Hepatocyte (in vitro differentiated cells): ENCODE results near the gene SLC17A8. TPM values are rescaled to one million over a fixed set of nuclear protein-coding genes. Genes with fewer than 3 reads are reported as not detected.
"Not testable (repeated sequence)": the region's sequence is repeated elsewhere in the genome, so short reads cannot be mapped to it uniquely, and the experiment has no call there.

Experiments used
- DNase-seq: peaks from one replicate; pipeline ENCODE4 v3.0.0-alpha.2; 2016; ENCODE audit warnings: low spot score
- H2AFZ ChIP-seq: fragments of 200-600 bp; sonication (generic); 2 replicates; pipeline ENCODE4 v1.6.0; 2016; ENCODE audit warnings: antibody characterized with exemption, mild to moderate bottlenecking
- H3K27ac ChIP-seq: fragments of 200-600 bp; sonication (generic); 2 replicates; pipeline ENCODE4 v1.5.1; 2016; ENCODE audit warnings: mild to moderate bottlenecking
- H3K27me3 ChIP-seq: fragments of 200-600 bp; sonication (generic); 2 replicates; pipeline ENCODE4 v1.6.1; 2016
- H3K36me3 ChIP-seq: fragments of 200-600 bp; sonication (generic); replicated peaks from 2 replicates; pipeline ENCODE4 v1.5.1; 2016; ENCODE audit warnings: low read depth; ENCODE audit not compliant: insufficient read depth
- H3K4me1 ChIP-seq: fragments of 200-600 bp; sonication (generic); 2 replicates; pipeline ENCODE4 v1.5.1; 2016; ENCODE audit warnings: mild to moderate bottlenecking, moderate library complexity; ENCODE audit not compliant: insufficient read depth
- H3K4me2 ChIP-seq: fragments of 200-600 bp; sonication (generic); 2 replicates; pipeline ENCODE4 v1.6.0; 2016
- H3K4me3 ChIP-seq: fragments of 200-600 bp; sonication (generic); 2 replicates; pipeline ENCODE4 v1.5.1; 2016; ENCODE audit warnings: mild to moderate bottlenecking
- H3K79me2 ChIP-seq: fragments of 200-600 bp; sonication (generic); 2 replicates; pipeline ENCODE4 v1.6.0; 2017; ENCODE audit warnings: mild to moderate bottlenecking
- H3K9me2 ChIP-seq: fragments of 200-600 bp; sonication (generic); replicated peaks from 2 replicates; pipeline ENCODE4 v1.6.0; 2017; ENCODE audit warnings: mild to moderate bottlenecking; ENCODE audit not compliant: insufficient read depth
- H3K9me3 ChIP-seq: fragments of 200-600 bp; sonication (generic); 2 replicates; pipeline ENCODE4 v1.5.1; 2016; ENCODE audit warnings: low read depth, mild to moderate bottlenecking
- H4K20me1 ChIP-seq: fragments of 200-600 bp; sonication (generic); 2 replicates; pipeline ENCODE4 v1.6.0; 2016; ENCODE audit warnings: mild to moderate bottlenecking; ENCODE audit not compliant: insufficient read depth, poor library complexity, severe bottlenecking
- CTCF ChIP-seq: fragments of 200-600 bp; sonication (generic); IDR thresholded peaks from 2 replicates; pipeline ENCODE4 v1.5.1; 2016; ENCODE audit warnings: antibody characterized with exemption, mild to moderate bottlenecking; ENCODE audit not compliant: poor library complexity
- EZH2 ChIP-seq: fragments of 200-600 bp; sonication (generic); IDR thresholded peaks from 2 replicates; pipeline ENCODE4 v1.6.1; 2016; ENCODE audit warnings: antibody characterized with exemption, mild to moderate bottlenecking, borderline replicate concordance
- EZH2phosphoT487 ChIP-seq: fragments of 200-600 bp; sonication (generic); IDR thresholded peaks from one replicate; pipeline ENCODE4 v1.6.1; 2018; ENCODE audit warnings: antibody characterized with exemption, mild to moderate bottlenecking, low read depth, moderate library complexity; ENCODE audit not compliant: unreplicated experiment, severe bottlenecking
- WGBS: methylation state at CpG from one replicate; pipeline ENCODE4 v1.1.6; 2016; ENCODE audit warnings: low lambda C conversion rate; ENCODE audit errors: missing lambda C conversion rate; 5-methylcytosine and 5-hydroxymethylcytosine counted together
- polyA plus RNA-seq: library from polyadenylated mRNA; unstranded; fragments of >200 nt; fragmentation: Nextera tagmentation; extraction: Ambion mirVana; gene quantifications from 2 replicates; pipeline ENCODE4 v1.2.1, GENCODE V29; 2016
- total RNA-seq: library from RNA; depleted of rRNA; stranded (reverse); fragments of >200 nt; gene quantifications from 2 replicates; pipeline ENCODE4 v1.2.3, GENCODE V29; 2014

SLC17A8 gene
- 0.10 and 0.40 TPM in 2 replicates for total RNA-seq
- not detected in 2 replicates for polyA plus RNA-seq

- peak; percentile 17 for DNase-seq
Observed at GRCh38 chr12:100356644-100357223, at the start of gene SLC17A8. SLC17A8 (plus strand) TSS chr12:100357074; CDS start chr12:100357392, 318 bp downstream.

GRCh38 chr12:100308138-100308537, 48.7 kb upstream of the SLC17A8 start:
- 98% methylated on average over 5 of the region's 5 CpGs for WGBS
- not testable (repeated sequence) for H3K79me2 ChIP-seq, H3K4me2 ChIP-seq

More at GRCh38 chr12:100356644-100357223, at the start of gene SLC17A8:
- no peaks in the 10 kb centered on the region for H3K9me3 ChIP-seq
- H3K27me3 ChIP-seq = no peaks in the 10 kb centered on the region
- peak within 1 kb of the TSS; percentile 66 for H3K4me2 ChIP-seq
- no peak within 1 kb of the TSS for H3K4me3 ChIP-seq
- H3K27ac ChIP-seq = no peak within 1 kb of the TSS
- TF ChIP-seq EZH2 = no peak
- no peak for TF ChIP-seq EZH2phosphoT487
- no peak for TF ChIP-seq CTCF
- WGBS = 26% methylated on average over 13 of the region's 13 CpGs
- H3K36me3 ChIP-seq = no peaks in the 10 kb centered on the region
- peaks cover 9% of the 10 kb centered on the region for H3K4me1 ChIP-seq
- H4K20me1 ChIP-seq = no peaks in the 10 kb centered on the region
- no peaks in the 10 kb centered on the region for H3K79me2 ChIP-seq
- H2AFZ ChIP-seq = no peak within 1 kb of the TSS
- no peaks in the 10 kb centered on the region for H3K9me2 ChIP-seq

GRCh38 chr12:100311317-100311716, 45.6 kb upstream of the SLC17A8 start:
- Histone ChIP-seq H3K27ac (no peak overlapping the region), H2AFZ (no peak overlapping the region), H3K4me1 (no peaks in the 10 kb centered on the region), H3K9me3 (peaks cover 2% of the 10 kb centered on the region), H3K79me2 (no peaks in the 10 kb centered on the region), H4K20me1 (no peaks in the 10 kb centered on the region), H3K36me3 (peaks cover 3% of the 10 kb centered on the region), H3K27me3 (no peaks in the 10 kb centered on the region), H3K4me2 (no peak overlapping the region), H3K9me2 (no peaks in the 10 kb centered on the region), H3K4me3 (no peak overlapping the region)
- DNase-seq = no peak
- TF ChIP-seq CTCF (no peak), EZH2 (no peak), EZH2phosphoT487 (no peak)
- WGBS = 100% methylated on average over 1 of the region's 1 CpG

More at GRCh38 chr12:100308138-100308537, 48.7 kb upstream of the SLC17A8 start:
- H3K9me2 ChIP-seq, H3K4me1 ChIP-seq, H2AFZ ChIP-seq, H4K20me1 ChIP-seq, H3K9me3 ChIP-seq, H3K27me3 ChIP-seq, H3K4me3 ChIP-seq, DNase-seq, H3K27ac ChIP-seq, H3K36me3 ChIP-seq: not testable (repeated sequence)

- Histone ChIP-seq H3K4me2 (no peak overlapping the region), H3K27me3 (no peaks in the 10 kb centered on the region), H3K79me2 (no peaks in the 10 kb centered on the region), H3K4me1 (no peaks in the 10 kb centered on the region), H3K9me2 (no peaks in the 10 kb centered on the region), H3K27ac (no peak overlapping the region), H3K9me3 (no peaks in the 10 kb centered on the region), H4K20me1 (no peaks in the 10 kb centered on the region), H3K36me3 (no peaks in the 10 kb centered on the region), H2AFZ (no peak overlapping the region), H3K4me3 (no peak overlapping the region)
- TF ChIP-seq CTCF = no peak
- TF ChIP-seq EZH2 = no peak
- TF ChIP-seq EZH2phosphoT487 = no peak
- no peak for DNase-seq
- 98% methylated on average over 2 of the region's 2 CpGs for WGBS
Observed at GRCh38 chr12:100317371-100317770, 39.5 kb upstream of the SLC17A8 start.
